H1 (cell line): ENCODE data around the gene GNB3. TPM values are rescaled to one million over a fixed set of nuclear protein-coding genes. Genes with fewer than 3 reads are reported as not detected.

Experiments used
- CTCF ChIA-PET: fragments of 300-600 bp; sonication (Branson Sonifier 250); formaldehyde crosslinking; loops from one replicate; lab custom pipeline; 2021; ENCODE audit not compliant: partially characterized antibody; lab: Charles Lee
- POLR2A ChIA-PET: fragments of 300-600 bp; sonication (Branson Sonifier 250); formaldehyde crosslinking; loops from one replicate; lab custom pipeline; 2021; ENCODE audit warnings: inconsistent platforms; ENCODE audit not compliant: partially characterized antibody; lab: Charles Lee
- DNase-seq, 2 experiments: peaks; one replicate each; pipeline versions ENCODE4 v3.0.0 to v3.0.0-alpha.2; 2010 to 2022; ENCODE audit warnings: low spot score in 2 of 2, low read depth in 1 of 2, mixed read lengths in 1 of 2
- FAIRE-seq: peaks from 2 replicates; lab custom pipeline; 2011; peaks lifted over from hg19 to GRCh38; lab: Jason Lieb, UNC
- H2AFZ ChIP-seq: 2 replicates; pipeline ENCODE4 v1.8.1; 2012; ENCODE audit warnings: low read length, inconsistent platforms
- H2AK5ac ChIP-seq: 2 replicates; pipeline ENCODE4 v1.6.1; 2013; ENCODE audit warnings: low read depth, low read length
- H2BK120ac ChIP-seq: replicated peaks from 2 replicates; pipeline ENCODE3; 2013; ENCODE audit warnings: low read depth, low read length, inconsistent platforms
- H2BK12ac ChIP-seq: 2 replicates; pipeline ENCODE4 v1.6.1; 2013; ENCODE audit warnings: low read depth, low read length
- H2BK15ac ChIP-seq: 2 replicates; pipeline ENCODE4 v1.6.1; 2013; ENCODE audit warnings: low read length
- H2BK20ac ChIP-seq: 2 replicates; pipeline ENCODE4 v1.6.1; 2013; ENCODE audit warnings: low read length
- H2BK5ac ChIP-seq: 2 replicates; pipeline ENCODE4 v1.6.1; 2013; ENCODE audit warnings: low read depth, low read length
- H3K14ac ChIP-seq: 2 replicates; pipeline ENCODE4 v1.6.1; 2013; ENCODE audit warnings: inconsistent platforms; ENCODE audit not compliant: insufficient read length
- H3K18ac ChIP-seq: 2 replicates; pipeline ENCODE4 v1.6.1; 2013; ENCODE audit warnings: low read length; ENCODE audit errors: extremely low read depth
- H3K23ac ChIP-seq: 2 replicates; pipeline ENCODE4 v1.6.1; 2013; ENCODE audit warnings: inconsistent platforms; ENCODE audit not compliant: insufficient read length
- H3K23me2 ChIP-seq: 2 replicates; pipeline ENCODE4 v1.6.1; 2013; ENCODE audit warnings: low read depth, low read length
- H3K27ac ChIP-seq: 2 replicates; pipeline ENCODE4 v1.6.1; 2011; ENCODE audit warnings: low read depth, low read length, inconsistent platforms
- H3K27me3 ChIP-seq, 4 experiments: replicated peaks in 1 of 4; 1 replicate in 1 of 4; 2 replicates in 3 of 4; pipeline versions ENCODE4 v1.6.1 to v1.8.1; 2011 to 2013; ENCODE audit warnings: low read length in 3 of 4, mild to moderate bottlenecking in 3 of 4, inconsistent platforms in 2 of 4, mixed read lengths in 2 of 4, moderate library complexity in 1 of 4; ENCODE audit not compliant: control insufficient read depth in 3 of 4, insufficient read depth in 3 of 4; ENCODE audit errors: extremely low read depth in 1 of 4
- H3K36me3 ChIP-seq, 4 experiments: 2 replicates each; pipeline versions ENCODE4 v1.6.1 to v1.8.1; 2011 to 2013; ENCODE audit warnings: mild to moderate bottlenecking in 4 of 4, low read length in 3 of 4, moderate library complexity in 2 of 4, control low read depth in 1 of 4, inconsistent platforms in 1 of 4; ENCODE audit not compliant: insufficient read depth in 4 of 4, control insufficient read depth in 2 of 4
- H3K4ac ChIP-seq: replicated peaks from 2 replicates; pipeline ENCODE3; 2013; ENCODE audit warnings: low read length, low read depth, mixed read lengths, inconsistent platforms; ENCODE audit not compliant: insufficient read length
- H3K4me1 ChIP-seq, 4 experiments: replicated peaks in 1 of 4; 1 replicate in 1 of 4; 2 replicates in 3 of 4; pipeline versions ENCODE4 v1.6.1 to v1.8.1; 2011 to 2013; ENCODE audit warnings: low read length in 3 of 4, inconsistent platforms in 2 of 4, mixed read lengths in 1 of 4; ENCODE audit not compliant: insufficient read depth in 4 of 4, control insufficient read depth in 3 of 4
- H3K4me2 ChIP-seq, 2 experiments: 2 replicates each; pipeline versions ENCODE4 v1.6.1 to v1.8.1; 2011 to 2013; ENCODE audit warnings: low read depth in 2 of 2, low read length in 2 of 2, control low read depth in 1 of 2, inconsistent platforms in 1 of 2, mild to moderate bottlenecking in 1 of 2; ENCODE audit not compliant: insufficient read depth in 1 of 2
- H3K4me3 ChIP-seq, 4 experiments: fragments of 200-600, 300-600 bp in 1 of 4; sonication (generic), shearing (Covaris generic), sonication (Bioruptor Twin) in 1 of 4; 2 replicates each; pipeline versions ENCODE4 v1.5.1 to v1.8.1; 2011 to 2016; ENCODE audit warnings: low read length in 4 of 4, low read depth in 3 of 4, control low read depth in 2 of 4, inconsistent platforms in 2 of 4, mild to moderate bottlenecking in 2 of 4, mixed read lengths in 1 of 4, moderate library complexity in 1 of 4; ENCODE audit not compliant: insufficient read depth in 2 of 4; ENCODE audit errors: extremely low read depth in 1 of 4
- H3K56ac ChIP-seq: replicated peaks from 2 replicates; pipeline ENCODE3; 2013; ENCODE audit warnings: low read depth, mild to moderate bottlenecking, mixed read lengths, low read length, inconsistent platforms; ENCODE audit not compliant: insufficient read length
- H3K79me1 ChIP-seq: 2 replicates; pipeline ENCODE4 v1.6.1; 2013; ENCODE audit warnings: low read depth, low read length, control low read depth
- H3K79me2 ChIP-seq, 2 experiments: 2 replicates each; pipeline versions ENCODE4 v1.6.1 to v1.8.1; 2012 to 2013; ENCODE audit warnings: low read length in 2 of 2, mild to moderate bottlenecking in 2 of 2, inconsistent platforms in 1 of 2; ENCODE audit not compliant: insufficient read depth in 2 of 2, control insufficient read depth in 1 of 2
- H3K9ac ChIP-seq, 4 experiments: replicated peaks in 1 of 4; 1 replicate in 1 of 4; 2 replicates in 3 of 4; pipeline versions ENCODE4 v1.6.1 to v1.8.1; 2011 to 2013; ENCODE audit warnings: low read depth in 3 of 4, low read length in 3 of 4, control low read depth in 2 of 4, mild to moderate bottlenecking in 2 of 4, moderate library complexity in 2 of 4, inconsistent platforms in 1 of 4; ENCODE audit errors: extremely low read depth in 1 of 4
- H3K9me3 ChIP-seq, 2 experiments: 2 replicates each; pipeline versions ENCODE4 v1.6.1 to v1.8.1; 2012 to 2013; ENCODE audit warnings: mild to moderate bottlenecking in 2 of 2, moderate library complexity in 2 of 2, control low read depth in 1 of 2, inconsistent platforms in 1 of 2, low read depth in 1 of 2, low read length in 1 of 2, mixed read lengths in 1 of 2; ENCODE audit not compliant: insufficient read depth in 2 of 2
- H4K20me1 ChIP-seq, 2 experiments: replicated peaks in 1 of 2; 2 replicates each; pipeline versions ENCODE3 to v1.8.1; 2011 to 2013; ENCODE audit warnings: inconsistent platforms in 2 of 2, low read length in 2 of 2, mild to moderate bottlenecking in 1 of 2; ENCODE audit not compliant: insufficient read depth in 2 of 2, control insufficient read depth in 1 of 2
- H4K5ac ChIP-seq: 2 replicates; pipeline ENCODE4 v1.6.1; 2013; ENCODE audit warnings: low read length, low read depth, mixed read lengths, inconsistent platforms; ENCODE audit not compliant: insufficient read length
- H4K8ac ChIP-seq: 2 replicates; pipeline ENCODE4 v1.8.0; 2013; ENCODE audit warnings: mild to moderate bottlenecking, moderate library complexity, low read length, inconsistent platforms; ENCODE audit not compliant: insufficient read depth; ENCODE audit errors: extremely low read depth
- H4K91ac ChIP-seq: replicated peaks from 2 replicates; pipeline ENCODE3; 2013; ENCODE audit warnings: low read length, mixed read lengths, inconsistent platforms; ENCODE audit not compliant: insufficient read length
- BRCA1 ChIP-seq: IDR thresholded peaks from 2 replicates; pipeline ENCODE4 v1.6.1; 2012; ENCODE audit warnings: low read depth, low read length, improper control_type of control experiment
- SP1 ChIP-seq: IDR thresholded peaks from 2 replicates; pipeline ENCODE4 v1.6.1; 2011; ENCODE audit warnings: low read depth, low read length
- USF2 ChIP-seq: IDR thresholded peaks from 2 replicates; pipeline ENCODE4 v1.6.1; 2011; ENCODE audit warnings: low read length, improper control_type of control experiment
- WGBS, 2 experiments: shearing (Covaris generic) in 1 of 2; methylation state at CpG; one replicate each; pipeline versions ENCODE4 v1.1.6 to v1.1.7; 2013 to 2015; ENCODE audit warnings: low lambda C conversion rate in 2 of 2, mixed read lengths in 2 of 2, inconsistent platforms in 1 of 2, low coverage in 1 of 2, missing lambda C conversion rate in 1 of 2; ENCODE audit not compliant: insufficient replicate concordance in 2 of 2, insufficient coverage in 1 of 2, insufficient read length in 1 of 2; ENCODE audit errors: extremely low coverage in 1 of 2, missing lambda C conversion rate in 1 of 2; 5-methylcytosine and 5-hydroxymethylcytosine counted together
- polyA plus RNA-seq, 7 experiments: library from polyadenylated mRNA; depleted of rRNA in 3 of 7; stranded (reverse) in 5 of 7; unstranded in 2 of 7; fragments of >200 nt in 5 of 7; fragments of 200-250 nt in 2 of 7; gene quantifications; 1 replicate in 5 of 7; 2 replicates in 1 of 7; 4 replicates in 1 of 7; pipeline versions ENCODE4 v1.2.1 to v1.2.3, GENCODE V29; 2011 to 2013; ENCODE audit warnings: missing spikeins in 2 of 7, mixed read lengths in 2 of 7
- total RNA-seq: library from RNA; stranded (reverse); fragmentation: NEBNext Ultra II Directional; extraction: Animal tissue kit (Norgen Biotek cat#: 25700); gene quantifications from 2 replicates; pipeline ENCODE4 v1.2.1, GENCODE V29; 2021
- TF ChIP-seq, protein P1 (sequence below): IDR thresholded peaks from 2 replicates; pipeline ENCODE4 v1.6.1; 2012; ENCODE audit warnings: low read length, inconsistent platforms
- TF ChIP-seq, protein P2 (sequence below), 3 experiments: IDR thresholded peaks; 1 replicate in 2 of 3; 2 replicates in 1 of 3; pipeline versions ENCODE4 v1.5.1 to v1.6.1; 2011; ENCODE audit warnings: low read length in 3 of 3, mild to moderate bottlenecking in 3 of 3, inconsistent platforms in 2 of 3, low read depth in 1 of 3, moderate library complexity in 1 of 3; ENCODE audit not compliant: insufficient read depth in 1 of 3; ENCODE audit errors: control extremely low read depth in 1 of 3

GNB3 gene
- total and polyA plus RNA-seq, 2 of the 8 experiments (the other 6 are each of a cell fraction or from before 2014, with no cell fraction given), result 9.9 TPM

DNA sequence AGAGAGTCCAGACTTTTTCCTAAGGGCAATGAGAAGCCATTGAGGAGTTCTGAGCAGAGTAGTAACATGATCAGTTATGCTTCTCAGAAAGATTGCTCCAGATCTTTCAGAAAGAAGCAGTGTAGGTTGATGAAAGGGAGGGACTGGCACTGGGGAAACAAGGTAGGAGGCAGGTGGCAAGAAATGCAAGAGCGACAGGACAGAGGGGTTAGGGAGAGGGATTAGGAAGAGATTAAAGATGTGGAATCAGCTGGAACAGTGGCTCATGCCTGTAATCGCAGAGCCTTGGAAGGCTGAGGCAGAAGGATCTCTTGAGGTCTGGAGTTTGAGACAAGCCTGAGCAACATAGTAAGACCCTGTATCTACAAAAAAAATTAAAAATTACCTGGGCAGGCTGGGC, 7.0 kb downstream of the GNB3 start:
- Histone ChIP-seq H3K23ac (no peak overlapping the region), H2AFZ (no peak overlapping the region), H2BK12ac (no peak overlapping the region), H3K4me3 (no peak overlapping the region), H4K91ac (no peak overlapping the region), H3K9me3 (no peaks in the 10 kb centered on the region), H3K56ac (no peak overlapping the region), H3K18ac (no peak overlapping the region), H4K20me1 (peaks cover 0 to 5% of the 10 kb centered on the region in 2 experiments), H3K14ac (no peak overlapping the region), H3K4me2 (no peak overlapping the region), H4K5ac (no peak overlapping the region), H3K79me2 (peaks cover 0 to 9% of the 10 kb centered on the region in 2 experiments; a peak in 2 of 4 replicates), H2AK5ac (no peak overlapping the region), H3K4me1 (peaks cover 0 to 6% (median 0%) of the 10 kb centered on the region in 4 experiments; a peak in 1 of 7 replicates), H3K36me3 (peaks cover 15 to 52% (median 40%) of the 10 kb centered on the region in 4 experiments; a peak in 7 of 8 replicates), H2BK120ac (no peak overlapping the region), H2BK5ac (no peak overlapping the region), H3K23me2 (peaks cover 11% of the 10 kb centered on the region), H3K9ac (no peak overlapping the region), H4K8ac (no peak overlapping the region), H3K4ac (no peak overlapping the region), H2BK20ac (no peak overlapping the region), H2BK15ac (no peak overlapping the region), H3K27me3 (no peaks in the 10 kb centered on the region), H3K27ac (no peak overlapping the region), H3K79me1 (peaks cover 2% of the 10 kb centered on the region)
- no peak for FAIRE-seq
- POLR2A ChIA-PET, result interaction anchor here (0.5 to 25.7 kb wide), 3 partner anchors 16 to 328 kb away, joined by 3 to 588 read pairs (median 388); partner anchors contain the start of genes GNB3, GPR162, P3H3 and SPSB2
- CTCF ChIA-PET, result interaction anchor here (1.4 to 19.8 kb wide), 3 partner anchors 14 to 77 kb away, joined by 5 to 292 read pairs (median 7); partner anchors contain the start of genes GNB3 and P3H3
- 85% methylated on average over 2 of the region's 2 CpGs; no CpG with 5 or more reads in 1 of the 2 experiments for WGBS, 2 experiments
- no peak for TF ChIP-seq SP1
- TF ChIP-seq, protein P1, sequence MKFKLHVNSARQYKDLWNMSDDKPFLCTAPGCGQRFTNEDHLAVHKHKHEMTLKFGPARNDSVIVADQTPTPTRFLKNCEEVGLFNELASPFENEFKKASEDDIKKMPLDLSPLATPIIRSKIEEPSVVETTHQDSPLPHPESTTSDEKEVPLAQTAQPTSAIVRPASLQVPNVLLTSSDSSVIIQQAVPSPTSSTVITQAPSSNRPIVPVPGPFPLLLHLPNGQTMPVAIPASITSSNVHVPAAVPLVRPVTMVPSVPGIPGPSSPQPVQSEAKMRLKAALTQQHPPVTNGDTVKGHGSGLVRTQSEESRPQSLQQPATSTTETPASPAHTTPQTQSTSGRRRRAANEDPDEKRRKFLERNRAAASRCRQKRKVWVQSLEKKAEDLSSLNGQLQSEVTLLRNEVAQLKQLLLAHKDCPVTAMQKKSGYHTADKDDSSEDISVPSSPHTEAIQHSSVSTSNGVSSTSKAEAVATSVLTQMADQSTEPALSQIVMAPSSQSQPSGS, result no peak
- TF ChIP-seq, protein P2, sequence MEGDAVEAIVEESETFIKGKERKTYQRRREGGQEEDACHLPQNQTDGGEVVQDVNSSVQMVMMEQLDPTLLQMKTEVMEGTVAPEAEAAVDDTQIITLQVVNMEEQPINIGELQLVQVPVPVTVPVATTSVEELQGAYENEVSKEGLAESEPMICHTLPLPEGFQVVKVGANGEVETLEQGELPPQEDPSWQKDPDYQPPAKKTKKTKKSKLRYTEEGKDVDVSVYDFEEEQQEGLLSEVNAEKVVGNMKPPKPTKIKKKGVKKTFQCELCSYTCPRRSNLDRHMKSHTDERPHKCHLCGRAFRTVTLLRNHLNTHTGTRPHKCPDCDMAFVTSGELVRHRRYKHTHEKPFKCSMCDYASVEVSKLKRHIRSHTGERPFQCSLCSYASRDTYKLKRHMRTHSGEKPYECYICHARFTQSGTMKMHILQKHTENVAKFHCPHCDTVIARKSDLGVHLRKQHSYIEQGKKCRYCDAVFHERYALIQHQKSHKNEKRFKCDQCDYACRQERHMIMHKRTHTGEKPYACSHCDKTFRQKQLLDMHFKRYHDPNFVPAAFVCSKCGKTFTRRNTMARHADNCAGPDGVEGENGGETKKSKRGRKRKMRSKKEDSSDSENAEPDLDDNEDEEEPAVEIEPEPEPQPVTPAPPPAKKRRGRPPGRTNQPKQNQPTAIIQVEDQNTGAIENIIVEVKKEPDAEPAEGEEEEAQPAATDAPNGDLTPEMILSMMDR (IDR thresholded peaks at IDR 0.05; ENCODE audit: control extremely low read depth in 1 of 3, insufficient read depth in 1 of 3, low read depth in 1 of 3, low read length in 3 of 3), result no peak
- TF ChIP-seq BRCA1, result no peak
- no peak for TF ChIP-seq USF2
- no peak for DNase-seq
